Gastrocnemius medialis (tissue), 4 donors: ENCODE data around the gene NOVA1.

Experiments
- CTCF ChIP-seq, 5 experiments: fragments of 450-650 bp in 3 of 5; fragments of 200-600 bp in 2 of 5; sonication (generic) in 2 of 5; IDR thresholded peaks in 4 of 5; conservative IDR thresholded peaks in 1 of 5; 1 replicate in 4 of 5; 2 replicates in 1 of 5; pipeline ENCODE4 v1.5.1; 2016 to 2019; ENCODE audit warnings: antibody characterized with exemption in 5 of 5, mild to moderate bottlenecking in 3 of 5, moderate library complexity in 3 of 5
- POLR2A ChIP-seq, 2 donors: fragments of 450-650 bp; IDR thresholded peaks; one replicate each; pipeline ENCODE4 v1.6.1; 2017; ENCODE audit warnings: antibody characterized with exemption in 2 of 2, mild to moderate bottlenecking in 2 of 2, moderate library complexity in 2 of 2

GRCh38 chr14:26398616-26399015 lies 199.2 kb downstream of the NOVA1 start:
- TF ChIP-seq CTCF (IDR thresholded peaks at IDR 0.05 in 4 of 5, conservative IDR thresholded peaks at IDR 0.05 in 1 of 5): no peak
- no peak for TF ChIP-seq POLR2A (IDR thresholded peaks at IDR 0.05)
